GM21737 (cell line): ENCODE measurements around the gene WFIKKN1.

Experiments
- ATAC-seq: cut with Tn5 transposase; IDR thresholded peaks from one replicate; pipeline ENCODE4 v1.9.1; 2021; ENCODE audit warnings: mild to moderate bottlenecking, moderate library complexity; ENCODE audit not compliant: unreplicated experiment

Gene WFIKKN1, protein sequence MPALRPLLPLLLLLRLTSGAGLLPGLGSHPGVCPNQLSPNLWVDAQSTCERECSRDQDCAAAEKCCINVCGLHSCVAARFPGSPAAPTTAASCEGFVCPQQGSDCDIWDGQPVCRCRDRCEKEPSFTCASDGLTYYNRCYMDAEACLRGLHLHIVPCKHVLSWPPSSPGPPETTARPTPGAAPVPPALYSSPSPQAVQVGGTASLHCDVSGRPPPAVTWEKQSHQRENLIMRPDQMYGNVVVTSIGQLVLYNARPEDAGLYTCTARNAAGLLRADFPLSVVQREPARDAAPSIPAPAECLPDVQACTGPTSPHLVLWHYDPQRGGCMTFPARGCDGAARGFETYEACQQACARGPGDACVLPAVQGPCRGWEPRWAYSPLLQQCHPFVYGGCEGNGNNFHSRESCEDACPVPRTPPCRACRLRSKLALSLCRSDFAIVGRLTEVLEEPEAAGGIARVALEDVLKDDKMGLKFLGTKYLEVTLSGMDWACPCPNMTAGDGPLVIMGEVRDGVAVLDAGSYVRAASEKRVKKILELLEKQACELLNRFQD

GRCh38 chr16:630815-631405 is at the start of gene WFIKKN1:
TSS of gene WFIKKN1 (plus strand) at chr16:630985. CDS start at chr16:631254, 269 bp downstream.
- ATAC-seq, result no peak

GRCh38 chr16:582218-582613 is 48.6 kb upstream of the WFIKKN1 start:
- no peak for ATAC-seq

DNA sequence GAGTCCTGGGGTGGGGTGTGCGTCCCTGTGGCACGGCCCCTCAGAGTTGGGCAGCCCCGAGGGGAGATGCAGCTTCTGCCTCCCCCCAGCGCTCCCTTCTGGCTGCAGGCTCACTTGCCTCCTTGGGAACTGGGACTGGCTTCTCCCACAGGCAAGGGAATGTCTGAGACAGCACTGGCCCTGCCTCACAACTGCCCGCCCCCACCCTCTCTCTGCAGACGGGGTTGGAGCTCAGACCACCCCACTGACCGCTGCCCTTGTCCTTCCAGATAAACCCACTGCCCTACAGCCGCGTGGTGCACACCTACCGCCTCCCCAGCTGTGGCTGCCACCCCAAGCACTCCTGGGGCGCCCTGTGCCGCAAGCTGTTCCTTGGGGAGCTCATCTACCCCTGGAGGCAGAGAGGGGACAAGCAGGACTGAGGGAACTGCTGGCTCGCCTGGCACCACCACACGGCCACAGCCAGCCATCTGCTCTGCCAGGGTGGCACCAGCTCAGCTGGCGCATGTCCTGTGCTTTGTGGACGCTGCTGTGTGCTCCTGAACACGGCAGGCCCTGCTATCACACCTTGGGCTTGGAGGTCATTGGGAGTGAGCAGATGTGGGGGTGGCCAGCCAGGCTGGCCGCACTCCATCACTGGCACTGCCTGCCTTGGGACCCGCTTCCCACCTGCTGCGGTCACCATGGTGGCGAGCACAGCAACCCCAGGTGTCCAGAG is 48.0 kb upstream of the WFIKKN1 start:
- ATAC-seq, result no peak

- no peak for ATAC-seq
These were observed 47.3 kb upstream of the WFIKKN1 start for GRCh38 chr16:583470-583814.

DNA sequence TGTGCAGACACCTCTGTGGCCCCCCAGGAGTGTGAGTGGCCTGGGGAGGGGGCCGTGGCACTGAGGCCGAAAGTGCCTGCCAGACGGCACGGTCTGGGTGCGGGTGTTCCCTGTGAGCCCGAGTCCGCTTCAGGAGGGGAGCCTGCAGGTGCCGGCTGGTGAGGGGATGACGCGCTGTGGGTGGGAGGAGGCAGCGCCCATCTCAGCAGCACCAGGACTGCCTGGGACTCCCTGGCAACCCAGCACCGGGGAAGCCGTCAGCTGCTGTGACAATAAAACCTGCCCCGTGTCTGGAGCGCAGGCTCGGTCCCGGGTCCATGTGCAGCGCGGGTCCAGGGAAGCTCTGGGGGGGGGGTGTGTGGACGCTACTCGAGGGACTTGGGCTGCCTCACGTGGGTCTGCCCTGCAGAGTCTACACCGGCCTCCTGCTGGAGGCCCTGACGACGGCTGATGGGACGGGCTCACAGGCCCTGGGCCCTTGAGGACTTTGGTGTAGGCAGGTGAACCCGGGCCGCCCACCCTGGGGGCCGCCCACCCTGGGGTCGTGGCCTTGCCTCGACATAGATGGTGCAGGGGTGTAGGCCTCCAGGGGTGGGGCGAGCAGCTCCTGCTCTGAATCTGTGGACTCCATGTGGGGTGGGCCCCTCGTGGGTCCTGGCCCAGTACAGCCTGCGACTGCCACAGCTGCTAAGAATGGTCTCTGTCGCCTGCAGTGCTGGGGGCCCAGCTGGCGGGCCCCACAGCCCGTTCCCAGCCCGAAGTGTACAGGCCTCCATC is 46.8 kb upstream of the WFIKKN1 start:
- no peak for ATAC-seq

DNA sequence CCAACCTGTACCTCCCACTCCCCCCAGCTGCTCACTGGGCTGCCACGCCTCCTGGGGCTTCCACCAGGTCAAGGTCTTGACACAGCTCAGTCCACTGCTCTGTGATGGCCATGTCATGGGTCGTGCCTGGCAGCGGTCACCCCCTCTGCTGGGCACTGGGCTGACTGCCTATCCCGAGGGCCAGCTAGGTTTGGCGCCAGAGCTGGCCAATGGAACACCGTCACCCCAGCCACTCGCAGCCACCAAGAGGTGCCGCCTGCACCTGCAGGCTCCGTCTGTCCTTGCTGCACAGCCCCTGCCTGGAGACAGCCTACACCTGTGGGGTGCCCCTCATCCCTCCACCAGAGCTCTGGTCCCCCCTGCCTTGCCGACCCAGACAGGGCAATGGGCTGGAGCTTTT is 45.4 kb upstream of the WFIKKN1 start:
- ATAC-seq, result no peak

DNA sequence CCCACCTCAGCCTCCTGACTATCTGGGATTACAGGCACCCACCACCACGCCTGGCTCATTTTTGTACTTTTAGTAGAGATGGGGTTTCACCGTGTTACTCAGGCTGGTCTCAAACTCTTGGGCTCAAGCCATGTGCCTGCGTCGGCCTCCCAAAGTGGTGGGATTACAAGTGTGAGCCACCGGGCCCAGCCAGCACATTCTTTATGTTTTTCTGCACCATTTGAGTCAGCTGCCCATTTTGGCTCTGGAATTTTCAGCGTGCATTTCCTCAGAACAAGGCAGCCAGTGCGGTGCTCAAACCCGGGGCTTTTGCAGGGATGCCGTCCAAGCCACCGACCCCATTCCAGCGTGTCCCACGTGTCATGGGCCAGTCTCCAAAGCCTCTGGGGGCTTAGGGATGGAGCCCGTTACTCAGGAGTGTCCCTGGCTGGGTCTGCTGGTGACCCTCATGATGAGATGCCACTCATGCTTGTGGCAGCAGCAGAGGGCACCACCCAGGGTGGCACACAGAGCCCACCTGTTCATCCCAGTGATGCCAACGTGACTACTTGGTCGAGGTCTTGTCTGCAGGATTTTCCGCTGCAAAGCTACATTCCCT is 44.6 kb upstream of the WFIKKN1 start:
- ATAC-seq, result no peak

DNA sequence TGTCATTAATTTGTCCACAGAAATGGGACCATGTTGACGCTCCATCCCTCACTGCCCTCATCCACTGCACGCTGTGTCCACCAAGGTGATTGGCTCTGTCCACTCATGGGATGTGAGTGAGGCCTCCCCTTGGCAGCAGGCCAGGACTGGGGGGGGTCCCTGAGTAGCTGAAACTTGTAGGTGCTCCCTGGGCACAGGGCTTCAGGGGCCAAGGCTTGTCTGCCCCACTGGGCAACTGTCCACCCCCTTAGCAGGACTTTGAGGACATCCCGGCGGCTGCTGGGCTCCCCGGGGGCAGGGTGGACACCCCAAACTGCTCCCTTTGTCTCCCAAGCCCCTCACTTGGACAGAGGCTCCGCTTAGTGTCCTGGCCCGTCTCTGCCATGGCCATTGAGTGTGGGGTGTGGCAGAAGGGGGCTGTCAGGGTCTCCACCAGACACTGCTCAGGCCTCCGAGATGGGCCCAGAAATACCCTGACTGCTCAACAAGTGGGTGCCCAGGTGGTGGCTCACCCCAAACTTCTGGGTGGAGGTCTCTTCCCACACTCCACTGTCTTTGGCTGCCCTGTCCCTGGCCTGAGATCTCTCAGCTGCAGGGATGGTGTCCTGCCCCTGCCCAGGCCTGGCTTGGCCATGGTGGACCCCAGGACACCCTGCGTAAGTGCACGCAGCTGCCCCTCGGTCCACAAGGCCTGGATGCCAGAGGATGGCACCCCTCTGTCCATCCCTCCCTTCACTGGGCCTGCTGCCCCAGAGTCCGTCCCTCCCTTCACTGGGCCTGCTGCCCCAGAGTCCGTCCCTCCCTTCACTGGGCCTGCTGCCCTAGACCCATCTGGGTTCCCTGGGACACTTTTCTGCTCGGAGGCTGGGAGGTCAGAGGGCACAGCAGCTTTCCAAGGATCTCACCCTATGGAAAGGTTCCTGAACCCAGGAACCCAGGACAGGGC is 43.9 kb upstream of the WFIKKN1 start:
- no peak for ATAC-seq

GRCh38 chr16:588639-588888 is 42.2 kb upstream of the WFIKKN1 start:
- ATAC-seq, result peak; percentile 3

GRCh38 chr16:588889-589657 is 41.7 kb upstream of the WFIKKN1 start:
- ATAC-seq, result peak; percentile 68

- peak; percentile 75 for ATAC-seq
These were observed 41.1 kb upstream of the WFIKKN1 start, which contains the start of gene RAB40C for GRCh38 chr16:589658-590187. TSS of gene RAB40C (plus strand) at chr16:590066. CDS start at chr16:590292, 226 bp downstream.

- ATAC-seq, result no peak
These were observed 40.5 kb upstream of the WFIKKN1 start for GRCh38 chr16:590188-590814.

DNA sequence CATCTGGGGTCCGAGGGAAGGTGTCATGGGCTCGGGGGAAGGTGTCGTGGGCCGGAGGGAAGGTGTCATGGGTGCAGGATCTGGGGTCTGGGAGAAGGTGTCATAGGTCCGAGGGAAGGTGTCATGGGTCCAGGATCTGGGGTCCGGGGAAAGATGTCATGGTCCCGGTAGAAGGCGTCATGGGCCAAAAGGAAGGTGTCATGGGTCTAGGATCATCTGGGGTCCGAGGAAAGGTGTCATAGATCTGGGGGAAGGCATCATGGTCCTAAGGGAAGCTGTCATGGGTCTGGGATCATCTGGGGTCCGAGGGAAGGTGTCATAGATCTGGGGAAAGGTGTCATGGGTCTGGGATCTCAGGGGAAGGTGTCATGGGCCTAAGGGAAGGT is 40.0 kb upstream of the WFIKKN1 start:
- ATAC-seq, result no peak

GRCh38 chr16:591231-591630 is 39.6 kb upstream of the WFIKKN1 start:
- ATAC-seq, result no peak

- ATAC-seq, result no peak
These were observed 38.8 kb upstream of the WFIKKN1 start for GRCh38 chr16:591892-592517.

DNA sequence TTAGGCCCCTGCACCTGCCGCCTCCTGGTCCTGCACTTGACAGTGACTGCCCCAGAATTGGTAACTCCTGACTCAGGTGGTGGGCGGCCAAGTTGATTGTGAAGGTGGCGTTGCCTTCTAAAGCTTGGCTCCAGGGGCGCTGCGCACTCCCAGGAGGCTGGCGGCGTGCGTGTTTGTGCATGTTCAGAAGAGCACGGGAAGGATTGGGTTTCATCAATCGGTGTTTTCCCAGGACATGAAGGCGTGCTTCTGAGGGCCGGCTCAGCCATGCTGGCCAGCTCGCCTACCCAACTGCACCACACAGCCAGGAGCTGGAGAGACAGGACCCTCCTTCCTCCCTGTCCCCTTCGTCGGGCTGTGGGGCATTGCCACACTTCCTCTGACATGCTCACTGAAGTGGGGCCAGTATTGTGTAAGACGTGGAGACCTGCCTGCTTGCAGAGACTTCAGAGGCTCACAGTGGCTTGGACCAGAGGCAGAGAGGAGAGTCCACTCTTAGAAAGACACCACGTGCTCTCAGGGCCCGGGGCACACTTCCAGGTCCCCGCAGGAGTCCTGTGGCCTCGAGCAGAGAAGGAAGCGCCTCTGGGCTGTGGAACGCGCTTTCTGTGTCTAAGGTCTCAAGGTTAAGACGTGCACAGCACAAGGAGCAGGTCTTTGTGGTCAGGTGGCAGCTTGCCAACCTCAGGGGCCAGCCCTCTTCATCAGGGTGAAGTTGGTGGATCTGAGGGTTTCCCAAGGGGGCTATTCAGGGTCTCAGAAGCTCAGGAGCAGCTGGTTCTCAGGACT is 38.1 kb upstream of the WFIKKN1 start:
- no peak for ATAC-seq

- ATAC-seq, result no peak
These were observed 37.4 kb upstream of the WFIKKN1 start for GRCh38 chr16:593406-593805.
